K562 (cell line): ENCODE measurements around the gene CAMK1D. TPM values are rescaled to one million over a fixed set of nuclear protein-coding genes. Genes with fewer than 3 reads are reported as not detected.

Experiments used
- ATAC-seq: fragments of 200-7000 bp; cut with Tn5 transposase; 3 replicates; pipeline ENCODE4 v1.9.1; 2020; ENCODE audit warnings: moderate library complexity
- BruUV-seq: library from RNA; stranded (reverse); fragments of 400-500 nt; replicated peaks from 2 replicates; lab custom pipeline; 2021; lab: Mats Ljungman, UMichigan
- CTCF ChIA-PET: fragments of 300-600 bp; formaldehyde crosslinking; extraction: SDS; loops from one replicate; lab custom pipeline; 2021; ENCODE audit warnings: low intra/inter-chr PET ratio; lab: Yijun Ruan, JAX
- POLR2A ChIA-PET: fragments of 300-600, 350-650 bp; sonication (Branson Sonifier 250); formaldehyde crosslinking; extraction: SDS; loops from one replicate; lab custom pipeline; 2021; ENCODE audit warnings: antibody characterized with exemption, inconsistent platforms; lab: Yijun Ruan, JAX
- DNase-seq, 4 experiments: peaks; one replicate each; pipeline versions ENCODE4 v3.0.0 to v3.0.0-alpha.2; 2011 to 2018; ENCODE audit warnings: low spot score in 3 of 4, mixed read lengths in 3 of 4; ENCODE audit errors: extremely low read depth in 1 of 4
- FAIRE-seq: peaks from 2 replicates; lab custom pipeline; 2011; peaks lifted over from hg19 to GRCh38; lab: Jason Lieb, UNC
- H2AFZ ChIP-seq: 2 replicates; pipeline ENCODE4 v1.6.0; 2011; ENCODE audit warnings: low read depth, low read length, control low read depth, inconsistent platforms
- H3K27ac ChIP-seq: fragments of 200-600 bp; 3 replicates; pipeline ENCODE4 v1.8.0; 2011; ENCODE audit warnings: low read depth, mild to moderate bottlenecking, control low read depth, inconsistent platforms, low read length, moderate library complexity, mixed read lengths; ENCODE audit errors: extremely low read depth
- H3K27me3 ChIP-seq, 2 experiments: fragments of 300-600 bp in 1 of 2; 2 replicates in 1 of 2; 3 replicates in 1 of 2; pipeline versions ENCODE4 v1.6.0 to v1.8.0; 2011; ENCODE audit warnings: inconsistent platforms in 2 of 2, low read length in 2 of 2, mild to moderate bottlenecking in 1 of 2, mixed read lengths in 1 of 2, moderate library complexity in 1 of 2; ENCODE audit not compliant: control insufficient read depth in 2 of 2, insufficient read depth in 2 of 2
- H3K36me3 ChIP-seq: fragments of 300-600 bp; 3 replicates; pipeline ENCODE4 v1.8.0; 2011; ENCODE audit warnings: mild to moderate bottlenecking, low read length, inconsistent platforms; ENCODE audit not compliant: control insufficient read depth, insufficient read depth
- H3K4me1 ChIP-seq, 2 experiments: fragments of 200-600 bp in 1 of 2; replicated peaks in 1 of 2; 2 replicates in 1 of 2; 3 replicates in 1 of 2; pipeline versions ENCODE4 v1.5.1 to v1.8.0; 2011; ENCODE audit warnings: inconsistent platforms in 2 of 2, low read length in 2 of 2, mild to moderate bottlenecking in 1 of 2, mixed read lengths in 1 of 2, moderate library complexity in 1 of 2; ENCODE audit not compliant: control insufficient read depth in 2 of 2, insufficient read depth in 2 of 2
- H3K4me2 ChIP-seq: 2 replicates; pipeline ENCODE4 v1.6.1; 2011; ENCODE audit warnings: low read length, control low read depth, inconsistent platforms, mixed read lengths; ENCODE audit not compliant: insufficient read depth
- H3K4me3 ChIP-seq: fragments of 200-600 bp; sonication (generic), shearing (Covaris generic); 2 replicates; pipeline ENCODE4 v1.5.1; 2016; ENCODE audit warnings: control low read depth, inconsistent platforms
- H3K79me2 ChIP-seq: fragments of 200-600 bp; 3 replicates; pipeline ENCODE4 v1.8.0; 2011; ENCODE audit warnings: low read length, inconsistent platforms; ENCODE audit not compliant: control insufficient read depth, insufficient read depth
- H3K9ac ChIP-seq, 2 experiments: 2 replicates each; pipeline versions ENCODE4 v1.6.0 to v1.6.1; 2011; ENCODE audit warnings: low read depth in 2 of 2, low read length in 2 of 2, control low read depth in 1 of 2, inconsistent platforms in 1 of 2, mild to moderate bottlenecking in 1 of 2, mixed read lengths in 1 of 2; ENCODE audit not compliant: insufficient read depth in 1 of 2
- H3K9me1 ChIP-seq: one replicate; pipeline ENCODE4 v1.6.0; 2011; ENCODE audit warnings: inconsistent platforms, mild to moderate bottlenecking, low read length, moderate library complexity; ENCODE audit not compliant: control insufficient read depth, insufficient read depth
- H3K9me3 ChIP-seq: replicated peaks from 2 replicates; pipeline ENCODE4 v1.5.1; 2011; ENCODE audit warnings: low read depth, low read length, inconsistent platforms; ENCODE audit not compliant: control insufficient read depth, insufficient read depth
- H4K20me1 ChIP-seq: replicated peaks from 2 replicates; pipeline ENCODE4 v1.6.1; 2011; ENCODE audit warnings: low read length, inconsistent platforms, mixed read lengths; ENCODE audit not compliant: control insufficient read depth, insufficient read depth
- CTBP1 ChIP-seq: fragments of 450-650 bp; IDR thresholded peaks from 2 replicates; pipeline ENCODE4 v1.6.1; 2016; ENCODE audit warnings: borderline replicate concordance
- KDM5B ChIP-seq: fragments of 200-600 bp; sonication (generic); IDR thresholded peaks from 2 replicates; pipeline ENCODE4 v1.6.1; 2012; ENCODE audit warnings: low read depth, mild to moderate bottlenecking, moderate library complexity, low read length, control low read depth, inconsistent platforms; ENCODE audit not compliant: insufficient replicate concordance
- ZNF124 ChIP-seq: sonication (generic); formaldehyde crosslinking; IDR thresholded peaks from 2 replicates; pipeline ENCODE4 v1.8.1; 2022; ENCODE audit warnings: missing genetic modification reagents
- WGBS: fragments of 100-300 bp; shearing (Covaris generic); methylation state at CpG from one replicate; pipeline ENCODE4 v1.1.6; 2016; ENCODE audit warnings: low coverage, mixed read lengths; ENCODE audit not compliant: insufficient coverage; ENCODE audit errors: missing lambda C conversion rate; 5-methylcytosine and 5-hydroxymethylcytosine counted together
- in situ Hi-C: fragments of 300-500 bp; cut with MboI; formaldehyde crosslinking; loops from 4 replicates; pipeline ENCODE4 v1.15.0; 2018; ENCODE audit warnings: inconsistent platforms, mixed read lengths
- intact Hi-C: fragments of 100-400 bp; cut with micrococcal nuclease; formaldehyde crosslinking; loops from 2 replicates; pipeline ENCODE4 v1.14.2; 2022
- polyA plus RNA-seq, 8 experiments: library from polyadenylated mRNA; depleted of rRNA in 4 of 8; stranded (reverse) in 5 of 8; unstranded in 3 of 8; fragments of >200 nt; fragmentation: Nextera tagmentation in 2 of 8; fragmentation: Illumina TruSeq in 1 of 8; extraction: Ambion mirVana in 2 of 8; extraction: Trizol in 1 of 8; gene quantifications; 2 replicates each; pipeline versions ENCODE4 v1.2.1 to v1.2.3, GENCODE V29; 2011 to 2014; ENCODE audit warnings: inconsistent platforms in 1 of 8, missing spikeins in 1 of 8
- total RNA-seq, 7 experiments: library from RNA; depleted of rRNA in 6 of 7; stranded (reverse); fragments of >200 nt in 6 of 7; fragmentation: Illumina TruSeq in 2 of 7; extraction: Trizol in 2 of 7; gene quantifications; 2 replicates each; pipeline versions ENCODE4 v1.2.1 to v1.2.3, GENCODE V29; 2011 to 2021; ENCODE audit warnings: low replicate concordance in 1 of 7
- TF ChIP-seq, protein P1 (sequence below): fragments of 200-800 bp; sonication (Bioruptor generic); IDR thresholded peaks from 2 replicates; pipeline ENCODE4 v1.6.1; 2017; ENCODE audit warnings: missing genetic modification characterization, missing compliant biosample characterization

The CAMK1D gene
- total and polyA plus RNA-seq, 9 of the 15 experiments (the other 6 are each of a cell fraction or from before 2014, with no cell fraction given), result 0.12 to 0.24 (median 0.20) TPM; not detected in 5

DNA sequence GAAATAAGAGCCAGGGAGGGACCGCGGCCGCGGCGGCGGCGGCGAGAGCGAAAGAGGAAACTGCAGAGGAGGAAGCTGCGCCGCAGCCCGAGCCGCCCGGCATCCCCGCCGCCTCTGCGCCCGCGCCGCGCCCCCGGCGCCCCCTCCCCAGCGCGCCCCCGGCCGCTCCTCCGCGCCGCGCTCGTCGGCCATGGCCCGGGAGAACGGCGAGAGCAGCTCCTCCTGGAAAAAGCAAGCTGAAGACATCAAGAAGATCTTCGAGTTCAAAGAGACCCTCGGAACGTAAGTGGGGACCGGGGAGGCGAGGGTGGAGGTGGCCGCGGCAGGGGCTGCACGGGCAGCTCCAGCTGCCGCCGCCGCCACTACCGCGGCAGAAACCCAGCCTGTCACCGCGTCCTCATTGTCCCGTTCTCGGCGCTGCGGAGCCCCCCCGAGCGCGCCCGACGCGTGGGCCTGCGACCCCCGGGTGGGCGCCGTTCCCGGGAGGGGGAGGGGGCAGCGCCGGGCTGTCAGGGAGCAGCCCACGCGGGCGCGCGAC, 351 bp downstream of the CAMK1D start:
- Histone ChIP-seq H3K9me3 (no peaks in the 10 kb centered on the region), H2AFZ (0 out of 2 replicates have a peak overlapping the region, but pooled peaks have one; percentile 59), H3K27me3 (peaks cover 33 to 62% of the 10 kb centered on the region in 2 experiments), H3K79me2 (no peaks in the 10 kb centered on the region), H3K4me2 (peak overlapping the region; percentile 41), H3K4me1 (peaks cover 0 to 23% of the 10 kb centered on the region in 2 experiments; a peak in 2 of 5 replicates), H3K4me3 (peak overlapping the region; percentile 55), H3K36me3 (no peaks in the 10 kb centered on the region), H4K20me1 (0 out of 2 replicates have a peak, but pooled peaks cover 6% of the 10 kb centered on the region), H3K27ac (no peak overlapping the region), H3K9ac (peak overlapping the region in 1 of 2 experiments; percentile 35; a peak in 1 of 4 replicates), H3K9me1 (no peaks in the 10 kb centered on the region)
- ChIA-PET POLR2A (interaction anchor here (1.1 kb wide), 1 partner anchor 9 kb away, joined by 3 read pairs; no protein-coding TSS in a partner anchor), CTCF (interaction anchor here (0.6 kb wide), 1 partner anchor 363 kb away, joined by 5 read pairs; no protein-coding TSS in a partner anchor)
- intact Hi-C loops (loop anchor here (10.0 kb wide), 1 partner anchor 85 kb away; no protein-coding TSS in a partner anchor), in situ Hi-C loops (no loop called here)
- WGBS, result 13% methylated on average over 31 of the region's 73 CpGs
- BruUV-seq, result no TSS peak
- ATAC-seq (peak; percentile 76), DNase-seq (no peak), FAIRE-seq (no peak)
- TF ChIP-seq CTBP1, result 0 out of 2 replicates have a peak, but pooled peaks have one; percentile 50
- peak; percentile 11 for TF ChIP-seq KDM5B
- TF ChIP-seq, protein P1, sequence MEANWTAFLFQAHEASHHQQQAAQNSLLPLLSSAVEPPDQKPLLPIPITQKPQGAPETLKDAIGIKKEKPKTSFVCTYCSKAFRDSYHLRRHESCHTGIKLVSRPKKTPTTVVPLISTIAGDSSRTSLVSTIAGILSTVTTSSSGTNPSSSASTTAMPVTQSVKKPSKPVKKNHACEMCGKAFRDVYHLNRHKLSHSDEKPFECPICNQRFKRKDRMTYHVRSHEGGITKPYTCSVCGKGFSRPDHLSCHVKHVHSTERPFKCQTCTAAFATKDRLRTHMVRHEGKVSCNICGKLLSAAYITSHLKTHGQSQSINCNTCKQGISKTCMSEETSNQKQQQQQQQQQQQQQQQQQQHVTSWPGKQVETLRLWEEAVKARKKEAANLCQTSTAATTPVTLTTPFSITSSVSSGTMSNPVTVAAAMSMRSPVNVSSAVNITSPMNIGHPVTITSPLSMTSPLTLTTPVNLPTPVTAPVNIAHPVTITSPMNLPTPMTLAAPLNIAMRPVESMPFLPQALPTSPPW (CRISPR knock-in tag), result 0 out of 2 replicates have a peak, but pooled peaks have one; percentile 4
- no peak for TF ChIP-seq ZNF124
